ENCODE measurements around the gene ACOXL. TPM values are rescaled to one million over a fixed set of nuclear protein-coding genes. Genes with fewer than 3 reads are reported as not detected.

Gene ACOXL
- total and polyA plus RNA-seq, 9 of the 15 experiments (the other 6 are each of a cell fraction or from before 2014, with no cell fraction given): 0.31 to 0.56 TPM; not detected in 7

DNA sequence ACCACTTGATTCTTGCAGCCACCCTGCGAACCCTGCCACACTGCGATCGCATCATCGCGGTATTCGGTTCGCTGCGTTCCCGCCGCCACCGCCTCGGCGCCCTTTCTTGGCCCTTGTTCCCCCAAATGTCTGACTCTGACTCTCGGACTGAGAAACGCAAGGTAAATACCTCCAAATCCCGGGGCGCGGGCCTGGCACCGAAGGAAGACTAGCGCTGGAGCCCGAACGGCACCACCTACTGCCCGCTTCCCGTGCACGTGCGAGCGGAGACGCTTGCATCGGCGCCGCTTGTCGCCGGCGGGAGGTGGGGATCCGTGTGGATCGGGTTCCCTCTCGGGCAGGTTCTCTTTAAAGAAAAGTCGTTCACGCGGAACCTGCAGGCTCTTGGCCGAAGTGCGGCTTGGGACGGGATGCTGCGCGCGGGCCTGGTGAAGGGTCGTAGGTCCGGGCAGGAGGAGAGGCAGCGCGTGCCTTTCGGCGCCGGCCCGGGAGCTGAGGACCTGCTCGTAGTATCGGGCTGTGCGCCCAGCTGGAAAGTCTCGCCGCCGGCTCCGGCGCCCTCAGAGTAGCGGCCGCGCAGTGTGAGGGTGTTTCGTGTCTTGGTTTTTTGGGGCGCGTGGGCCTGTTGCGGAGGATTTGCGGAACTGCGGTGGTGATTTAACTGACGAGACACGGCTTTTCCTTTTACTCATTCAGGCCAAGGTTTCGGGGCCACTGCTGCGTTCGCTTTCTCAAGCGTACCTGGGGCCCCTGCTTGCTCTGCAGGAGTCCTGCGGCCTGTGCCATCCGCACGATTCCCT is 388.9 kb downstream of the ACOXL start (continued):
- TF ChIP-seq, protein P1, sequence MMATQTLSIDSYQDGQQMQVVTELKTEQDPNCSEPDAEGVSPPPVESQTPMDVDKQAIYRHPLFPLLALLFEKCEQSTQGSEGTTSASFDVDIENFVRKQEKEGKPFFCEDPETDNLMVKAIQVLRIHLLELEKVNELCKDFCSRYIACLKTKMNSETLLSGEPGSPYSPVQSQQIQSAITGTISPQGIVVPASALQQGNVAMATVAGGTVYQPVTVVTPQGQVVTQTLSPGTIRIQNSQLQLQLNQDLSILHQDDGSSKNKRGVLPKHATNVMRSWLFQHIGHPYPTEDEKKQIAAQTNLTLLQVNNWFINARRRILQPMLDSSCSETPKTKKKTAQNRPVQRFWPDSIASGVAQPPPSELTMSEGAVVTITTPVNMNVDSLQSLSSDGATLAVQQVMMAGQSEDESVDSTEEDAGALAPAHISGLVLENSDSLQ (IDR thresholded peaks at IDR 0.05): no peak
- TF ChIP-seq PRPF4 (IDR thresholded peaks at IDR 0.05; ENCODE audit: insufficient read depth, low read depth, low read length, poor library complexity, severe bottlenecking): no peak
- TF ChIP-seq, protein P2, sequence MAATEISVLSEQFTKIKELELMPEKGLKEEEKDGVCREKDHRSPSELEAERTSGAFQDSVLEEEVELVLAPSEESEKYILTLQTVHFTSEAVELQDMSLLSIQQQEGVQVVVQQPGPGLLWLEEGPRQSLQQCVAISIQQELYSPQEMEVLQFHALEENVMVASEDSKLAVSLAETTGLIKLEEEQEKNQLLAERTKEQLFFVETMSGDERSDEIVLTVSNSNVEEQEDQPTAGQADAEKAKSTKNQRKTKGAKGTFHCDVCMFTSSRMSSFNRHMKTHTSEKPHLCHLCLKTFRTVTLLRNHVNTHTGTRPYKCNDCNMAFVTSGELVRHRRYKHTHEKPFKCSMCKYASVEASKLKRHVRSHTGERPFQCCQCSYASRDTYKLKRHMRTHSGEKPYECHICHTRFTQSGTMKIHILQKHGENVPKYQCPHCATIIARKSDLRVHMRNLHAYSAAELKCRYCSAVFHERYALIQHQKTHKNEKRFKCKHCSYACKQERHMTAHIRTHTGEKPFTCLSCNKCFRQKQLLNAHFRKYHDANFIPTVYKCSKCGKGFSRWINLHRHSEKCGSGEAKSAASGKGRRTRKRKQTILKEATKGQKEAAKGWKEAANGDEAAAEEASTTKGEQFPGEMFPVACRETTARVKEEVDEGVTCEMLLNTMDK (IDR thresholded peaks at IDR 0.05; ENCODE audit: borderline replicate concordance, insufficient read depth, low read depth, low read length, poor library complexity, severe bottlenecking): no peak
- TF ChIP-seq KDM2B (CRISPR knock-in tag; IDR thresholded peaks at IDR 0.05): peak; percentile 21; the same call in 1 of the 2 replicates
- no peak for TF ChIP-seq ZNF766 (CRISPR knock-in tag; conservative IDR thresholded peaks at IDR 0.05)
- no peak for TF ChIP-seq PPARD (CRISPR knock-in tag; IDR thresholded peaks at IDR 0.05)
- TF ChIP-seq PCBP1 (IDR thresholded peaks at IDR 0.05; ENCODE audit: low read depth, low read length, poor library complexity, severe bottlenecking): peak; percentile 87
- 0 out of 2 replicates have a peak, but pooled peaks have one; percentile 77 for TF ChIP-seq HDAC6 (IDR thresholded peaks at IDR 0.05; ENCODE audit: low read depth, low read length)
- no peak for TF ChIP-seq MAFK (IDR thresholded peaks at IDR 0.05; ENCODE audit: low read length)
- no peak for TF ChIP-seq GATAD2B (IDR thresholded peaks at IDR 0.05; ENCODE audit: borderline replicate concordance)
- TF ChIP-seq, protein P3, sequence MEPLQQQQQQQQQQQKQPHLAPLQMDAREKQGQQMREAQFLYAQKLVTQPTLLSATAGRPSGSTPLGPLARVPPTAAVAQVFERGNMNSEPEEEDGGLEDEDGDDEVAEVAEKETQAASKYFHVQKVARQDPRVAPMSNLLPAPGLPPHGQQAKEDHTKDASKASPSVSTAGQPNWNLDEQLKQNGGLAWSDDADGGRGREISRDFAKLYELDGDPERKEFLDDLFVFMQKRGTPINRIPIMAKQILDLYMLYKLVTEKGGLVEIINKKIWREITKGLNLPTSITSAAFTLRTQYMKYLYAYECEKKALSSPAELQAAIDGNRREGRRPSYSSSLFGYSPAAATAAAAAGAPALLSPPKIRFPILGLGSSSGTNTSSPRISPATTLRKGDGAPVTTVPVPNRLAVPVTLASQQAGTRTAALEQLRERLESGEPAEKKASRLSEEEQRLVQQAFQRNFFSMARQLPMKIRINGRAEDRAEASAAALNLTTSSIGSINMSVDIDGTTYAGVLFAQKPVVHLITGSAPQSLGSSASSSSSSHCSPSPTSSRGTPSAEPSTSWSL (CRISPR knock-in tag; IDR thresholded peaks at IDR 0.05; ENCODE audit: borderline replicate concordance): no peak
- peak in 1 of 2 experiments; percentile 70; a peak in 1 of 4 replicates for TF ChIP-seq TEAD1 (CRISPR knock-in tag; IDR thresholded peaks at IDR 0.05)
- TF ChIP-seq GABPB2 (CRISPR knock-in tag; conservative IDR thresholded peaks at IDR 0.05): no peak
- TF ChIP-seq NONO (IDR thresholded peaks at IDR 0.05; ENCODE audit: low read depth in 2 of 2, low read length in 1 of 2): no peak
- TF ChIP-seq FOXJ2 (tag; IDR thresholded peaks at IDR 0.05): 0 out of 2 replicates have a peak, but pooled peaks have one; percentile 40
- TF ChIP-seq ILF3 (IDR thresholded peaks at IDR 0.05; ENCODE audit: borderline replicate concordance): no peak
- no peak for TF ChIP-seq SNIP1 (IDR thresholded peaks at IDR 0.05; ENCODE audit: low read depth)
- TF ChIP-seq ZNF77 (CRISPR knock-in tag; IDR thresholded peaks at IDR 0.05): no peak
- no peak for TF ChIP-seq DIDO1 (tag; IDR thresholded peaks at IDR 0.05; ENCODE audit: low read depth)
- TF ChIP-seq, protein P4, sequence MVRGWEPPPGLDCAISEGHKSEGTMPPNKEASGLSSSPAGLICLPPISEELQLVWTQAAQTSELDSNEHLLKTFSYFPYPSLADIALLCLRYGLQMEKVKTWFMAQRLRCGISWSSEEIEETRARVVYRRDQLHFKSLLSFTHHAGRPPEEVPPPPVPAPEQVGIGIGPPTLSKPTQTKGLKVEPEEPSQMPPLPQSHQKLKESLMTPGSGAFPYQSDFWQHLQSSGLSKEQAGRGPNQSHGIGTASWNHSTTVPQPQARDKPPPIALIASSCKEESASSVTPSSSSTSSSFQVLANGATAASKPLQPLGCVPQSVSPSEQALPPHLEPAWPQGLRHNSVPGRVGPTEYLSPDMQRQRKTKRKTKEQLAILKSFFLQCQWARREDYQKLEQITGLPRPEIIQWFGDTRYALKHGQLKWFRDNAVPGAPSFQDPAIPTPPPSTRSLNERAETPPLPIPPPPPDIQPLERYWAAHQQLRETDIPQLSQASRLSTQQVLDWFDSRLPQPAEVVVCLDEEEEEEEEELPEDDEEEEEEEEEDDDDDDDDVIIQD (CRISPR knock-in tag; IDR thresholded peaks at IDR 0.05): no peak

All from K562 (cell line).